Heart left ventricle (tissue), 13 donors: ENCODE data around the gene EPM2AIP1.

ENCODE experiments used
- POLR2A ChIP-seq, 2 donors: fragments of 450-650 bp; IDR thresholded peaks; one replicate each; pipeline ENCODE4 v1.6.1; 2017; ENCODE audit warnings: antibody characterized with exemption in 2 of 2, mild to moderate bottlenecking in 2 of 2, moderate library complexity in 2 of 2
- TF ChIP-seq, protein P1 (sequence below), 12 donors: fragments of 200-600 bp; sonication (generic) in 4 of 12; IDR thresholded peaks; one replicate each; pipeline versions ENCODE4 v1.5.0 to v1.8.0; 2018 to 2022; ENCODE audit warnings: antibody characterized with exemption in 12 of 12, mild to moderate bottlenecking in 5 of 12
- donor health status: ischemic (EF 13 %, LVEDD 7.1; RV severe dilation, severe dysfunction).
- donor health status: DM: no; HTN: yes; CAD: no.
- donor health status: DM: no; HTN: no; CAD: no.
- donor health status: ischemic (EF 25% LVEDD 6.9; RV normal size, moderate dysfunction).
- donor health status: ischemic (EF 25% LVEDD 5.7; RV mildly dilated, moderate dysfunction).
- donor health status: ischemic (EF 35%, LVEDD 5.7; RV mildly dilated, moderate dysfunction).
- donor health status: nonischemic (EF 11% LVEDD 7.7; RV severe dilation, severe dysfunction).
- donor health status: DM: yes; HTN: yes; CAD: no.
- donor health status: PGD.
- donor health status: ischemic (EF 29% LVEDD 5.4; RV normal size, mild dysfunction).
- donor health status: nonischemic (EF 23%, LVEDD 6.1; RV moderate dilation, normal function).

GRCh38 chr3:36973139-36973538 lies 19.8 kb downstream of the EPM2AIP1 start:
- TF ChIP-seq POLR2A (IDR thresholded peaks at IDR 0.05), result no peak
- TF ChIP-seq, protein P1, sequence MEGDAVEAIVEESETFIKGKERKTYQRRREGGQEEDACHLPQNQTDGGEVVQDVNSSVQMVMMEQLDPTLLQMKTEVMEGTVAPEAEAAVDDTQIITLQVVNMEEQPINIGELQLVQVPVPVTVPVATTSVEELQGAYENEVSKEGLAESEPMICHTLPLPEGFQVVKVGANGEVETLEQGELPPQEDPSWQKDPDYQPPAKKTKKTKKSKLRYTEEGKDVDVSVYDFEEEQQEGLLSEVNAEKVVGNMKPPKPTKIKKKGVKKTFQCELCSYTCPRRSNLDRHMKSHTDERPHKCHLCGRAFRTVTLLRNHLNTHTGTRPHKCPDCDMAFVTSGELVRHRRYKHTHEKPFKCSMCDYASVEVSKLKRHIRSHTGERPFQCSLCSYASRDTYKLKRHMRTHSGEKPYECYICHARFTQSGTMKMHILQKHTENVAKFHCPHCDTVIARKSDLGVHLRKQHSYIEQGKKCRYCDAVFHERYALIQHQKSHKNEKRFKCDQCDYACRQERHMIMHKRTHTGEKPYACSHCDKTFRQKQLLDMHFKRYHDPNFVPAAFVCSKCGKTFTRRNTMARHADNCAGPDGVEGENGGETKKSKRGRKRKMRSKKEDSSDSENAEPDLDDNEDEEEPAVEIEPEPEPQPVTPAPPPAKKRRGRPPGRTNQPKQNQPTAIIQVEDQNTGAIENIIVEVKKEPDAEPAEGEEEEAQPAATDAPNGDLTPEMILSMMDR (IDR thresholded peaks at IDR 0.05), result no peak
